ENCODE results near the gene ATP11C.
A peak's percentile ranks its signal among the peaks of the same experiment; 100 is the strongest.
"Not testable (repeated sequence)": the region's sequence is repeated elsewhere in the genome, so short reads cannot be mapped to it uniquely, and the experiment has no call there.

The ATP11C gene

DNA sequence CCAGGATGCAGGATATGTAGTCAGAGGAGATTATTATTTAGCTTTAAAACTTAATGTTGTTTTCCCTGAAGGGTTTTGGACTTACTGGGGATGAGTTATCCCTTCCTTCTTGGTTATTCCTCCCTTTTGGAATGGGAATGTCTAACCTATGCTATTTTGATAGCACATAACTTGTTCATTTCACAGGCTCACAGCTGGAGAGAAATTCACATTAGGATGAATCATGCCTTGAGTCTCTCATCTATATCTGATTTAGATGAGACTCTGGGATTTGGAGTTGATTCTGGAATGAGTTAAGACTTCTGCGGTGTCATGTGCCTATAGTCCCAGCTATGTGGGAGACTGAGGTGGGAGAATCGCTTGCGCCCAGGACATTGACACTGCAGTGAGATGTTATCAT is 81.1 kb downstream of the ATP11C start:
- DNase-seq, result no peak

DNA sequence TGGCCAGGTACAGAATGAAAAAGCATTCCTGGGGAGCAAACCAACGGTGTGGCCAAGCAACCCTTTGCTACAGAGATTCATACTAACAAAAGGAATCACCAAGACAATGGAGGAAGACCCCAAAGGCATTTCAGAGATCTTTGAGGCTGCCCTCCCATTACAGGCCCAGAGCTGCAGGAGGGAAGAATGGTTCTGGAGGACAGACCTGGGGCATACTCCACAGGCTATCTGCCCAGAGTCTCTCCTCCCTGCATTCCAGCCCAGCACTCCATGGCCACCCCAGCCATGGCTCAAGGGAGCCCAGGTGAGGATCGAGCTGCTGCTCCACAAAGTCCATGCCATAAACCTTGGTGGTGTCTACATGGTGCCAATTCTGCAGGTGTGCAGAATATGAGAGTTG is 81.9 kb downstream of the ATP11C start:
- DNase-seq, result no peak

DNA sequence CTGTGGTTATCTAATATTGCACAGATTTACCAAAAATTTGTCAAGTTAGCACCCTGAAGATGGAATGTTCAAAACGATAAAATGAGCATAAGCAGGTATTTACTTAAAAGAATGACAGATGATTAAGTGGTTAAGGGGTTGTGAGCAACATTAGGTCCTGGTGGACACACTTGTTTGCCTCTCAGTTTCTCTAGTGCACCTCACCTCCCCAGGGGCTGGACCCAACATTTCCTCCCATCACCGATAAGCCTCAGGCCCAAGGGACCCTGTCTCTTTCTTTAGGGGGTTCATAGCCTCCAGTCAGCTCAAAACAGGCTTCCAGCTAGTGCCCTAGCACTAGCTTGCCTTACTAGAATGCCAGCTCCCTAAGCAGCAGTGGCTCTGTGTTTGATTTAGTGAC is 88.0 kb downstream of the ATP11C start:
- DNase-seq, result no peak

DNA sequence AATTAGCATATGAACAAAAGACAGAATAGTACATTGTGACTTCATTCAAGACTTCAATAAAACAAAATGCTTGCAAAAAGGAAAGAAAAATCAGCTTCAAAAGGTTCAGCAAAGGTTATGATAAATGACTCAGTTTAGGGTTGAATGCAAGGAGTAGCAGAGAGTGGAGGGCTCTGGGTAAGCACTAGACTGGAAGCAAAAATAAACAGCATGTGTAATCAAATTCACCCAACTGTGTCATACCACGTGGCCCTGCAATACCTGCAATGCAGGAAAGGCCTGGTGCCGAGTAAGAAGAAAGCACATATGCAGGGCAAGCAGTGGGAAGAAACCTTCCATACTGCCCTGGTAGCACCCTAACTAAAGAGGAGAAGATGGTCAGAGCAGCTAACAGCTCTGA is 88.7 kb downstream of the ATP11C start:
- DNase-seq, result no peak

DNA sequence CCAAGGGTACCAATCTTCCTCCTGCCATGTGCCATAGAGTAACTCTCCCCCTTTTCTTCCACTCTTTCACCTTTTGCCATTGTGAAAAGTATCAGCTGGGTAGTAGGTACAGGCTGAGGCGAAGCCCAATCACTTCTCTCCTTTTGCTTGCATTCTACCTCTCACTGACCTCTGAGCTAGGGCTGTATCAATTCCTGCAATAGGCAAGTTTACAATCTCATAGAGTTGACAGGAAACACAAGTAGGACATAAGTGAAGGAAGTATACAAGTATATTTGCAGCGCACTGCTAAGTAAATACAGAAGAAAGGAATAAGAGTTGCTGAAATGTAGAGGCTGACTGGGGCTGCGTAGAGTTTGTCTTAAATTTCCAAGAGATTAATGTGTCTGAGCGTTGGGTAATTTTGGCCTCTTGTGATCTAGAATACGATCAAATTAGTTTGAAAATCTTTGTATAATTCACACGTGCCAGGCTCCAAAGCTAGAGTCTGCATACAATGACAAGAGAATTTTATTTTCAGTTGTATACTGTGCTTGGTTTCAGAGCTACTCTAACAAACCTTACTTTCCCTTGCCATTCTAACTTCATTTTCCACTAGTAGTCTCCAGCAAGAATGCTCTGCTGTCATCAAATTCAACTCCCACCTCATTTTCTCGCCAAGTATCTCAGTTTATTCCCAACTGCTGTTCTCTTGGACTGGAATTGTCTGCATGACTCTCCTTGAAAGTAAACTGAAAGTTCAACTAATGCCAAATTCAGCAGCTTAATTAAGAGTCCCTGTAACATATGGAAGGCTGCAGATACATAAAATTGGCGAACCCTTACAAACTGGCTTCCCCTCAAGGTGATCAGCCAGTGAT is 90.3 kb downstream of the ATP11C start:
- no peak for DNase-seq

DNA sequence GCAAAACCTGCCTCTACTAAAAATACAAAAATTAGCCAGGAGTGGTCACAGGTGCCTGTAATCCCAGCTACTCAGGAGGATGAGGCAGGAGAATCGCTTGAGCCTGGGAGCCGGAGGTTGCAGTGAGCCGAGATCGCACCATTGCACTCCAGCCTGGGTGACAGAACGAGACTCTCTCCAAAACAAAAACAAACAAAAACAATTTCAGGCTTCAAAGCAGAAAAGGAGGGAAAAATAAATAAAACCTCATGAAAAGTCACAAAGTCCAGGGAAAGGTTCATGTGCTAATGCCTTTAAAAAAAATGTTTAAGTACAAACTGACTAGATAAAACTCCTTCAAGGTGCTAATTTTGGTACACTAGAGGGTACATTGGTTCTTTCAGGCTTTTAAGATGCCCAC is 96.5 kb downstream of the ATP11C start:
- not testable (repeated sequence) for DNase-seq

DNA sequence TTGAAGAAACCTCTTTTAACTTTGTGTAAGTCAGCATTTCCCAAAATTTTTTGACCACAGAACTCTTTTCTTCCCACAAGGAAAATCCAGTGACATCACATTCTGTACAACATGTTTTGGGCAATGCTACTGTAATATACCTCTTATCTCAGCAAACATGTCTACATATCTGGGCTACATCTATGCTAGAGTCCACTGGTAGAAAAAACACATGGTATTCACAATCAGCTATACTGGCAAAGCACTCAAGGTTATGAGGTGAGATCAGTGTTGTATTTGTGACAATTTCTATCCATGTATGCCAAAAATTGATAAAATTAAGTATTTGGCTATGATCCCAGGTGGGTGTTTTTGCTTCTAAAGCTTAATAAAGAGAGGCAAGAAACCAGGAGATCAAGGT is 98.0 kb downstream of the ATP11C start:
- DNase-seq, result no peak

DNA sequence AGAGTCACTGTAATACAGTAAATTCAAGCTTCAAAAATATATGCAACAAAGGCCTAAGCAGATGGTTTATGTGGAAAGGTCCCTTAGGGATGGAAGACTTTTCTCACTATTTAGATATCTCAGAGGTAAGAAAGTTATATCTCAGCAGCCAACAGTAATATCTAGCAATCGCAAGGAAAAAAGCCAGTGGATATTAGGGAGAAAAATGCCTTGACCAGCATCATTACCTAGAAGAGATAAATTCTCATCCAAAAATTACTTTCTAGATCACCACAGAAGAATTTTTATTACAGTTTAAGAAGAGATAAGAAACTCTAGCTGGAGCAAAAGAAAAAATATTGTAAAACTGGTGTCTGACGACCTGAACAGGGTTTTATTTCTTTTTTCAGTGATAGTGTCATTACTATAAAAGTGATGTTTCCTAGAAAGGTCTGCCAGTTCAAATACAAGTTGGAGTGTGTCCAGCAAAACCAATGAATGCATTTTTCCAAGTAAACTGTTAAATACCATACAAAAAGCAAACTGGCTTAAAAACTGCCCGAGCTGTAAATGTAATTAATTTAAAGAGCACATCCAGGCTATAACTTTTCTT is 100.0 kb downstream of the ATP11C start:
- DNase-seq, result no peak

DNA sequence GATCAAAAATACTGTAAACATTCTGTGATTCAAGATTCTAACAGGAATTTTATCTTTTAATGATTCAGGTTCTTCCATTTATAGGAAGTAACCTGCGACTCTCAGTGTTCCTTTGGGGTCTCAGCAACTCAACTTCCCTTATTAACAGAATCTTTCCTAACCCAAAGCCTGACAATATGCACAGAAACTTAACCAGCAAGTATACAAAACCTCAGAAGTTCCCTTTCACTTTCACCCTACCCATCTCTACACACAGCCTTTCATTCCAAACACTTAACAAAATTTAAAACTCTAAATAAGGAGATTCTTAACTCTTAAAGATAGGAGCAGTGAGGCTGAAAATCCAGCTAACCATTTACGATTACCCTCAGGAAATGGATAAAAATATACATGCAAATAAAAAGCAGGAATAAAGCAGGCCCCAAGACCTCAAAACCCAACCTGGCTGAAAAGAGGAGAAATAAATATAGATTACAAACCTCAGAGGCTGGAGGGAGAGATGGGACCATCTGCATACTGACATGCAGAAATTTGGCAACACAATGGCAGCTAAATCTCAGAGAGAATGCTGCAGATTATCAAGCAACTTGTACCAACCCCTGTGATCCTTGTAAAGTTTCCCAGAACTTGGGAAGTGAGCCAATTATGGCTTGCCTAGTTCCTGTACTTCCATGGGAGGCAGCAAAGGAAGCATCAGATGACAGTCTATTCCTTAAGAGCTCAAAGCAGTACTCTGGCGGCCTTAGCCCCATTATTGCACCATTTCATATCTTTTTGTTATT is 101.0 kb downstream of the ATP11C start:
- no peak for DNase-seq

DNA sequence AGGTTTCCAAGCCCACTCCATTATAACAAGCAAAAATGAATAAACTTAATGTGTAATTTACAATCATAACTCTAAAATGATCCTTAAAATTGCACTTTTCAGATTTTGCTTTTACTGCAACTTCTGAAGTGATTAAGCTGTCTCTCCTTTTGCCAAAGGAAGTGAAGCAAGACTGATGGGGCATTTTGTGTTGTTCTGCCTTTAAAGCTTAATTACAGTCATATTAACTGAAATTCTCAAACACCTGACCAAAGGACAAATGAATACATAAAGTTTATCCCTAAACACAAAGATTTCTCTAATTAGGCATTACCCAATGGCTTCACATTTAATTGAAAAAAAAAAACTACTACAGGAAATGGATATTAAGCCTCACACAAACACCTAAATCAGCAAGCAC is 101.8 kb downstream of the ATP11C start:
- no peak for DNase-seq

DNA sequence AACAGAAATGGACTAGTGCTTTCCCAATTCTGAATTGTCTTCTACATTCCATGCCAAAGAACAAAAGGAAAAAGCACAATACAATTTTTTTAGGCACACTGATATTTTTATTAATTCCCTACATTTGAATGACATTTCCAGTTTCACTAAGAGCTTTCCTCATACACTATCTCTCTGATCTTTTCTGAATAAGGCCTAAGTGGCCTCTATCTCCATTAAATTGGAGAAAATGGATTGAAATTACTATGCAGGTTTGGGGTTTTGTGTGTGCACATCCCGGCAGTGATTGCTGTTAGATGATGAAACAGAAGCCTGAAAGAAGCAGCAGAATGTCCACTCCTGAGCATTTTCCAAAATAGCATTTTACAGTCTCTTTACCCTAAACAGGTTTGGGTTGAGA is 104.0 kb downstream of the ATP11C start:
- DNase-seq, result no peak

DNA sequence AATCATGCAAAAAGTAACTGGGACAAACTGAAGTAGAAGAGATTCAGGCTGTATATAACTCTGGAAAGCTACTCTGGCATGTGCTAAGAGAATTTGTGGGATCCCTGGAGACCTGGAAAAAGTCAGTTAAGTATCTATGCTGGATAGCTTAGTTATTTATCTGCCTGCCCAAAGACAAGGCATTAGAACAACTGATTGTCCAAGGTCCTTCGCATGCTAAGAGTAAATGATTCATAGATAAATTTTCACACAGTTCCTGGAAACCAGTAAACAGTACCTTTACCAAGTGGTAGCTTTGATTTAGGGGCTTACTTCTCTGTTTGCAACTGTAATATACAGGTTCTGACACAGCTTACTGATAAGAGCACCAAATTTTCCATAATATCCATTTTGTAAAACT is 104.8 kb downstream of the ATP11C start:
- DNase-seq, result no peak

DNA sequence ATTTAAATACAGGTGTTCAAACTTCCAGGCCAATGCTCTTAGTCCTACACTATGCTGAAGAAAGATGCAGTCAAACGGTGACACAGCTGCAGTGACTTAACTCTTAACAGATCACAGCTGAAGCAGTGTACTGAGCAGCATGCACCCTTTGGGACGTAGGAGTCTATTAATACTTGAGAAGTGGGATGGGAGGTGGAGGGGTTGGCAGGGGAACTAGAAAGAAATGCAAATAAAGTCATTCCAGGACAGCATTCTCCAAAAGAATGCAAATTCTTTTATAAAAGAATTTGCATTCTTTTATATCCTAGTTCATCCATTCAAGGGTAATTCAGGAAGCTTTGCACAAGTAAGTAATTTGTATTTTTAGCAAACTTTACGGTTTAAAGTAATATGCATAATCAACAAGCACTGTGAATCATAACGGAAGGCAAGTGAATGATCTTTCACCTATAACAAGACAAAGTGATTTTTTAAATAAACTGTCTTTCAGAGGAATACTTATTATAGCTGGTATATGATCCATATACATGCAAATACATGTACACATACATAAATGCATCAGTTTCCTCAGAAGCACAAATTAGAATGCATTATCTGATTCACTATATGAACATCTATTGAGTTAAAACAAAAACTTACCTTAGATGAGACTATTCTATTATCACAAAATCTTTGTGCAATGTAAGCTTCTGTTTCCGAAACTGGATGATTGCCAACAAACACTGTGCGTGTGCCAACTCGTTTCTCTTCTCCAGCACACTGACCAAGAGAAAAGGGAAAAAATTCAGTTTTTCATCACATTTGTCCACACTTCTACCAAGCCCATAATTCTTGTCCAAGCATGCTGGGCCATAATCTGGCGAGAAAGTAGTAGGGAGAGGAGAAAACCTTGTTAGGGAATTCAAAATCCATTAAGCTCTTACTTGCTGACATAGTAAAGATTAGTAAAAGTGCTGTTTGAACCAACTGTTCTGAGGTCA is 106.5 kb downstream of the ATP11C start:
- DNase-seq, result no peak

DNA sequence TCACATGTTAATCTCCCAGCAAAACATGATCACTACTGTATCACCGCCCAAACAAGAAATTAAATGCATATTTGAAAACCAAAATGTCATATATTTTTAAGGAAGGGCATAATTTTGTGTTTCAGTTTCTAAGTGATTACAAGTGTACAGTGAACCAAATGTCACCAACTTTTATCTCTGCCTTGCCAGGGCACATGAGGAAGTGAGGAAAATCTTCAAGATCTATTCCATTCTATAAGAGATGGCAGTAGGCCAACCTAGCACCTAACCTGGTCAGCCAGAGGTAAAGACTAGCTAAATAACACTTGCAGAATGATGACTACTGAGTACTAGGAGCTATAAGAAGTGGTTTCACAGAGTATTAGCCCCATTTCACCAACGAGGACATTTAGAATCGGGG is 107.2 kb downstream of the ATP11C start:
- DNase-seq, result no peak

DNA sequence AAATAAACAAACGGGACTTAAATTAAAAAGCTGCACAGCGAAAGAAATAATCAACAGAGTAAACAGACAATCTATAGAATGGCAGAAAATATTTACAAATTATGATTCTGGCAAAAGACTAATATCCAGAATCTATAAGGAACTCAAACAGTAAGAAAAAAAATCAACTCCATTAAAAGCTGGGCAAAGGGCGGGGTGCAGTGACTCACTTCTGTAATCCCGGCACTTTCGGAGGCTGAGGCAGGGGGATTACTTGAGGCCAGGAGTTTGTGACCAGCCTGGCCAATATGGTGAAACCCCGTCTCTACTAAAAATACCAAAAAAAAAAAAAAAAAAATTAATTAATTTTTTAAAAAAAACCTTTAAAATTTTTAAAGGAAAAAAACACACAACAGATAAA is 109.0 kb downstream of the ATP11C start:
- DNase-seq, result no peak

DNA sequence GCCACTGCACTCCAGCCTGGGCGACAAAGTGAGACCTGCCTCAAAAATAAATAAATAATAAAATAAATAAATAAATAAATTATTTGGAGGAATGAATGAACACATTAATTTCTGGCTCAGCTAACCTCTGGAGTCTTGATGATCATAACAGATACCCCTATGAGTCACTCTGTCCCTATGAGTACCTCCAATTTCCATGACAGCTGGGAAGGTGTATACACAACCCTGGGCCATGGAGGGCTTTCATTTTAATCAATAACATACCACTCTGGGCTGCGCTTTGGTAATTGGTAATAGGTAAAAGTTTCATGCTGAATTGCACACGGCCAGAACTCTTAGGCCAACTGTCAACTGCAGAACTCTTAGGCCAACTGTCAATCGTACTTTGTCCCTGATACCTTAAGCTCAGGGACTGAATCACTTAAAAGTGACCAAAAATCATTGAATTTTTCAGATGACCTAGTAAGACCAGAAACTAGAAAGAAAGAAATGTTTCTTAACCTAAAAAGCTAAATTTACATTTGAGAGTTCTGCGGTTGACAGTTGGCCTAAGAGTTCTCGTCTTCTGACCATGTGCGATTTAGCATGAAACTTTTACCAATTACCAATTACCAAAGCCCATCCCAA is 112.4 kb downstream of the ATP11C start:
- DNase-seq, result no peak

DNA sequence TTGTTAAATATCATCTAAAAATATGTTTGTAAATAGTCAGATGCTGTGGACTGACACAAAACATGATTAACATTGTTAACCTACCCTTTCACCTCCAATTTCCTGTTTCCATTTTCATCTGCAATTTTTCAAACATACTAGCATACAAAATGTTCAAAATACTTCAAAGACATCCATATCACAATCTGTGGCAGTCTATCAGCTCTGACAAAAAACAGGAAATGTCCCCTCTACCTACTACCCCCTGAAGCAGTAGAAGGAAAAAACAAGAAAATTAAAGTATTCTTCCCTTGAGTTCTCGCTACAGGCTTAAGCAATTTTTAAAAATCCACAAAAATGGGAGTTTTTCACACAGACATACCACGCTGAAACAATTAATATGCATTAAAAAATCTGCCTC is 116.6 kb downstream of the ATP11C start:
- DNase-seq, result peak in 1 of 6 experiments; percentile 3

DNA sequence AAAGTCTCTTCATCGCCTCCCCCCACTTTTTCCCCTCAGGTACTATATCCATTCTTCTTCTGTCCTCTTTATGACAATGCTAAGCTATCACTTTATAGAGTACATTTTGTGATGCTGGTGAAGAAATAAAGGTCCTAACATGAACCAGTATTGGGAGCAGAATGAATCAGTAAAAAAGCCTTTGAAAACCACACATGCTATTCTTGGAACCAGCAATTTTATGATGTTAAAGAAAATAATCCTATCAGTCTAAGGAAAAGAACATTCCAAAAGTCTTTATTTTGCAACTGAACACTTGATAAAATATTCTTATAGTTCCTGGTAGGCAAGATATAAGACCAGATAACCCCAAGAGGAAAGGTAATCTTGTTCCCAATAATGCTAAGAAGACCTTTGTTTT is 117.1 kb downstream of the ATP11C start:
- DNase-seq, result no peak

DNA sequence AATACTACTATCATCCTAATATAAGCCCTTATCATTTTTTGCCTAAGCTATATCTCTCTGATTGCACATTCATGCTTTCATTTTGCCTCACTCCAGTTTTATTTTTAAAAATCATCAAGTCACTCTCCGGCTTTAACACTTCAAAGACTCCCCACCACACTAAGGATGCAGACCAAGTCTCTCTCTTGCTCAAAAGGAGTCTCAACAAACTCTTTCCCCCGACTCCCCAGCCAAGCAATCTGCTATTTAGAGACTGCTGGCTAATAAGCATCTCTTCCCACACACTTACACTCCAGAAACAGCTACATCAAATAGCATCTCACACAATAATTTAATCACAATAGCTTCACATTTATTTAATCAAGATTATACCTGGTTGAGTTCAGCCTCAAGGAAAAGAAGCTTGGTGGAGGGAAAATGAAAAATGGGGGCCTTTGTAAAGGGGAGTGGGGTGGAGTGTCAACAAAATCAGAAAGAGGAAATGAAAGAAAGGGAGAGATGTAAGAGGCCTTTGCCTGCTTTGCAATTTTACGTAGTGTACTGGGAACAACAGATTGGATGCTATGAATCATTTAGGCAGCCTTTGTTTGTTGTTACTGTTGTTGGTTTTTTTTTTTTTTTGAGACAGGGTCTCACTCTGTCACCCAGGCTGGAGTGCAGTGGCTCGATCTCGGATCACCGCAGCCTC is 120.8 kb downstream of the ATP11C start:
- no peak for DNase-seq

DNA sequence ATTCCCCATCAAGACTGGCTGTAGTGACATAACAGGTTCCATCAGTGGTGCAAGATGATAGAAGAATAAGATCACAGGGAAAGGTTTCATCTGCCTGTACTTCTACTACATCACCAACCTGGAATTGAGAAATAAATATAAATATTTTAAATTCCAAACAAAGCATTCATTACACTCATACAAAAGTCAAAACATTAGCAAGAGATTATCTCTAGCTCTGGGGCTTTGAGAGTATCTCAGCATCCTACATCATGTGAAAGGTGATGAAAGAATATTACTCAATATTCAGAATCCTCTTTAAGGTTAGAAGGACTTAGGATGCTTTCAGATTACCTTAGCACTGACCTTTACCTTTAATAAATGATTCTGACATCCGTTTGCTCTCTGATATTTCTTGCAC is 128.4 kb downstream of the ATP11C start:
- no peak for DNase-seq

DNA sequence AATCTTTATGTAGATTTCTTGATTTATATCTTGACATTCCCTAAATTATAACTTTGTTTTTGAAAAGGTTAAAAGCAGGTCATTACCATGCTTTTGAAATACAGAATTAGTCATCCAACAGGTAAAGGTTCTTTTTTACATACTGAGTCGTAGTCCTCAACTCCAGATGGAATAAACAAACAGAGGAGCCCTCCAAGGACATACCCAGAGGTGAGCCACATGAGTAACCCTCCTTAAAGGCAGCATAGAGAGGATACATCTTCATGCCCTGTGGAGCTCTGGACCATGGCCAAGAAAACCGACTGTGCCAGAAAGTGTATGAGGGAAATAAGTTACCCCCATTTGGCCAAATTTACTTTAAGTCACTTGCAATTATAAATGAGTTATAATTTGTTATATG is 129.6 kb downstream of the ATP11C start:
- DNase-seq, result no peak

DNA sequence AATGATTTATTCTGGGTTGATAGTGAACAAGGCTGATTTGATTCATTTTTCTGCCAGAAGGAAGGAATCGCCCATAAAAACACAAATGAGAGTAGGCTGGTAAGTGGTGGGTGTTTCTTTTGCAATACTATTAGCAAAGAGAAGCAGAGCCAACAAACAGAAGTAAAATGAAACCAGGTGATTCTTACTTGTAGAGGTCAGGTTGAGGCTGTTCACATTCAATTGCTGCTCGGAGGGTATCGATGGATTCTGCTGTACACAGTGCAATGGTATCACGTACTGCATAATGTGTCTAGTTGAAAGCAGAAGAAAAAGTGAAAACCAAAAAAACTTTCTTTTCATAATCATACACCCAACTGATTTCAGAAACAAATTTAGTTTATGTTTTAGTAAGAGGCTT is 130.8 kb downstream of the ATP11C start:
- DNase-seq, result no peak
